Testis (tissue), 3 donors: Measurements from ENCODE around the gene SERPINA1. TPM values are rescaled to one million over a fixed set of nuclear protein-coding genes. Genes with fewer than 3 reads are reported as not detected.
"Not testable (repeated sequence)": the region's sequence is repeated elsewhere in the genome, so short reads cannot be mapped to it uniquely, and the experiment has no call there.

Source experiments
- DNase-seq: peaks from one replicate; pipeline ENCODE4 v3.0.0-alpha.2; 2019
- H3K27ac ChIP-seq, 2 donors: fragments of 200-600 bp; sonication (generic); one replicate each; pipeline ENCODE4 v1.5.1; 2019
- H3K27me3 ChIP-seq: fragments of 200-600 bp; sonication (generic); one replicate; pipeline ENCODE4 v1.5.1; 2019
- H3K36me3 ChIP-seq: fragments of 200-600 bp; sonication (generic); one replicate; pipeline ENCODE4 v1.5.1; 2017; ENCODE audit warnings: low read depth; ENCODE audit errors: missing control alignments
- H3K4me1 ChIP-seq: fragments of 200-600 bp; sonication (generic); one replicate; pipeline ENCODE4 v1.5.1; 2019
- H3K4me3 ChIP-seq, 2 donors: fragments of 200-600 bp; sonication (generic); one replicate each; pipeline ENCODE4 v1.5.1; 2017 to 2019
- H3K9me3 ChIP-seq: fragments of 200-600 bp; sonication (generic); one replicate; pipeline ENCODE4 v1.5.1; 2017
- POLR2A ChIP-seq: fragments of 450-650 bp; IDR thresholded peaks from one replicate; pipeline ENCODE4 v1.6.1; 2017; ENCODE audit warnings: antibody characterized with exemption, mild to moderate bottlenecking, moderate library complexity
- WGBS, 2 donors: methylation state at CpG; one replicate each; pipeline ENCODE4 v1.1.5; 2018; 5-methylcytosine and 5-hydroxymethylcytosine counted together
- intact Hi-C: fragments of 100-400 bp; cut with DNase I; formaldehyde crosslinking; loops from one replicate; pipeline ENCODE4 v1.15.1; 2023; ENCODE audit warnings: low total_unique reads
- polyA plus RNA-seq: library from polyadenylated mRNA; stranded (reverse); fragments of 350-450 nt; fragmentation: Illumina TruSeq; extraction: RNeasy Lipid Tissue Mini Kit (QIAGEN cat#74804); gene quantifications from one replicate; pipeline ENCODE4 v1.2.3, GENCODE V29; 2014; ENCODE audit warnings: low read depth, low replicate concordance; ENCODE audit not compliant: insufficient read depth
- total RNA-seq, 2 donors: library from RNA; depleted of rRNA; stranded (reverse); fragments of >200 nt; gene quantifications; one replicate each; pipeline ENCODE4 v1.2.3, GENCODE V29; 2016
- TF ChIP-seq, protein P1 (sequence below), 3 experiments: fragments of 450-650 bp in 2 of 3; fragments of 200-600 bp in 1 of 3; sonication (generic) in 1 of 3; IDR thresholded peaks; one replicate each; pipeline ENCODE4 v1.5.1; 2016 to 2019; ENCODE audit warnings: antibody characterized with exemption in 3 of 3, mild to moderate bottlenecking in 2 of 3, moderate library complexity in 1 of 3

Gene SERPINA1
- total and polyA plus RNA-seq, 3 donors from 2014 or later = 1.0 to 123 (median 2.2) TPM

DNA sequence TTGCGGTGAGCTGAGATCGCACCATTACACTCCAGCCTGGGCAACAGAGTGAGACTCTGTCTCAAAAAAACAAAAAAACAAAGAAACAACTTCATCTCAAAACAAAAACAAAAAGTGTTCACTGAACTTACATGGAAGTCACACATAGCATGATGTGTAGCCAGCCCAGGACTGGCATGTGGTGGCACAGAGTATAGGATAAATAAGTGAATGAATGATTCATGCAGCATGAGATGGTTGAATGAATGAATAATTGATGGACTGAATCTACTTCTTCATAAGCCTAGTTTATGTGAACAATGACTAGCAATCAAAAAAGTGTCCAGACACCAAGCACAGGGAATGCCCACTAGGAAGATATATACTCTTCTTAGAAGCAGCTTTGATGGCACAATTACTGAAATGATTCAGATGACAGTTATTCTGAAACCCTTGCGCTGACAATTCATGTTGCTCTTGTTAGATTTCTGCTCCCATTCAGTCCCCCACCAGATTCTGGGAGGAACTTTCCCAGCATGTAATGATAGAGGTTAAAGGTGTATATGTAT lies 33.7 kb downstream of the SERPINA1 start:
- no peak for DNase-seq

DNA sequence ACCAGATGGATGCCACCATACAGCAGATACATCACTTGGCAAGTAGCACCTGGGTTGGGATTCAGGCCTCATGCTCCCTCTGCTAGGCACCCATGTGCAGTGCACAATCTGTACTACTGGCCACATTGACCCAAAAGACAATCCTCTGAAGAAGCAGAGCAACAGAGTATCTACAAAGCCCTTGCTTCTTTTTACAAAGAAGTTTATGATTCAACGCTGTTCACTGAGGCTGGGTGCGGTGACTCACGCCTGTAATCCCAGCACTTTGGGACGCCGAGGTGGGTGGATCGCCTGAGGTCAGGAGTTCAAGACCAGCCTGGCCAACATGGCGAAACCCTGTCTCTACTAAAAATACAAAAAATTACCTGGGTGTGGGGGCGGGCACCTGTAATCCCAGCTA lies 34.2 kb downstream of the SERPINA1 start:
- H3K4me3 ChIP-seq, H3K27ac ChIP-seq, intact Hi-C loops, H3K36me3 ChIP-seq, H3K27me3 ChIP-seq, DNase-seq, H3K9me3 ChIP-seq, H3K4me1 ChIP-seq: not testable (repeated sequence)
- WGBS, 2 donors = 91 to 97% methylated on average over 8 of the region's 8 CpGs

More for the DNA sequence above, 33.7 kb downstream of the SERPINA1 start:
- H3K9me3 ChIP-seq = no peaks in the 10 kb centered on the region
- TF ChIP-seq POLR2A = no peak
- TF ChIP-seq, protein P1, sequence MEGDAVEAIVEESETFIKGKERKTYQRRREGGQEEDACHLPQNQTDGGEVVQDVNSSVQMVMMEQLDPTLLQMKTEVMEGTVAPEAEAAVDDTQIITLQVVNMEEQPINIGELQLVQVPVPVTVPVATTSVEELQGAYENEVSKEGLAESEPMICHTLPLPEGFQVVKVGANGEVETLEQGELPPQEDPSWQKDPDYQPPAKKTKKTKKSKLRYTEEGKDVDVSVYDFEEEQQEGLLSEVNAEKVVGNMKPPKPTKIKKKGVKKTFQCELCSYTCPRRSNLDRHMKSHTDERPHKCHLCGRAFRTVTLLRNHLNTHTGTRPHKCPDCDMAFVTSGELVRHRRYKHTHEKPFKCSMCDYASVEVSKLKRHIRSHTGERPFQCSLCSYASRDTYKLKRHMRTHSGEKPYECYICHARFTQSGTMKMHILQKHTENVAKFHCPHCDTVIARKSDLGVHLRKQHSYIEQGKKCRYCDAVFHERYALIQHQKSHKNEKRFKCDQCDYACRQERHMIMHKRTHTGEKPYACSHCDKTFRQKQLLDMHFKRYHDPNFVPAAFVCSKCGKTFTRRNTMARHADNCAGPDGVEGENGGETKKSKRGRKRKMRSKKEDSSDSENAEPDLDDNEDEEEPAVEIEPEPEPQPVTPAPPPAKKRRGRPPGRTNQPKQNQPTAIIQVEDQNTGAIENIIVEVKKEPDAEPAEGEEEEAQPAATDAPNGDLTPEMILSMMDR (IDR thresholded peaks at IDR 0.05) = no peak
- H3K27me3 ChIP-seq = no peaks in the 10 kb centered on the region
- intact Hi-C loops = no loop called here
- H3K4me3 ChIP-seq = no peak overlapping the region
- 90 to 99% methylated on average over 3 of the region's 3 CpGs for WGBS, 2 donors
- H3K4me1 ChIP-seq = no peaks in the 10 kb centered on the region
- H3K36me3 ChIP-seq = no peaks in the 10 kb centered on the region
- no peak overlapping the region for H3K27ac ChIP-seq

DNA sequence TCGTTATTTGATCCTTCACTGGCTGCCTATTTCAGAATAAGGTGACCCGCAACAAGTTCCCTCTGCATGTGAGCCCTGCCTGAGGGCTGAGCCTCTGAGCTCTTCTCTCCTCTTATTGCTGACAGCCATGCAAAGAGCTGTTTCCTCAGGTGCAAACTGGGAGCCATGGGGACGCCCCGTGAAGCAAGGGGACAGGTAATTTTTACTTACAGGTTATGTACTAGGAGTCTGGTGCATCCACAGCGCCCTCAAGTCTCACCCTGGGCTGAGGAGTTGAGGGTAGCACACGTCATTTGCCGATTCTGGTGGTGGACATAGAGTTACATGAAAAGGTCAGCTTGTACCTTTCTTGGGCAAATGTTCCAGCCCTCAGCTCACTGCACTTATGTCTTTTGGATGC lies 39.1 kb downstream of the SERPINA1 start:
- Histone ChIP-seq H3K9me3 (no peaks in the 10 kb centered on the region), H3K36me3 (no peaks in the 10 kb centered on the region), H3K4me3 (no peak overlapping the region), H3K4me1 (no peaks in the 10 kb centered on the region), H3K27ac (no peak overlapping the region), H3K27me3 (no peaks in the 10 kb centered on the region)
- intact Hi-C loops = no loop called here
- WGBS, 2 donors = 82 to 86% methylated on average over 7 of the region's 7 CpGs
- no peak for DNase-seq
- no peak for TF ChIP-seq POLR2A
- TF ChIP-seq, protein P1 (IDR thresholded peaks at IDR 0.05) = no peak

DNA sequence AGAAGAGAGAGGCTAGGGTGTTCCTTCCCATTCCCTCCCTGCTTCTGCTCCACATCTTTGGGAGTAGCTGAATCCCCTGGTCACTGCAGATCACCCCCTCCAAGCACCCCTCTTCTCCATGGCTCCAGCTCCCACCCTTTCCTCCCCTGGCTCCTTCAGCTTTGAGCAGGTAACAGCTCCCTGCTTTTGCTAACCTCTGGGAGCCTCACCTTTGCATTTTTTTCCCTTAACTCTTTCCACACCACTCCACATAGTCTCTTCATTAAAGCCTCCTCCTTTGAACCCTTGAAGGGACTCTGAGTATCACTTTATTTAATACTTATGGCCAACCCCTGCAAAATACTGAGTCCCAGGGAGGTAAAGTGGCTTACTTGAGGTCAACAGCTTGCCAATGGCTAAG lies 39.6 kb downstream of the SERPINA1 start:
- no peaks in the 10 kb centered on the region for H3K4me1 ChIP-seq
- no peaks in the 10 kb centered on the region for H3K36me3 ChIP-seq
- no peak for TF ChIP-seq POLR2A
- TF ChIP-seq, protein P1 (IDR thresholded peaks at IDR 0.05) = no peak
- no peak overlapping the region for H3K27ac ChIP-seq
- intact Hi-C loops = no loop called here
- no peaks in the 10 kb centered on the region for H3K27me3 ChIP-seq
- H3K4me3 ChIP-seq = no peak overlapping the region
- no peaks in the 10 kb centered on the region for H3K9me3 ChIP-seq
- no peak for DNase-seq

DNA sequence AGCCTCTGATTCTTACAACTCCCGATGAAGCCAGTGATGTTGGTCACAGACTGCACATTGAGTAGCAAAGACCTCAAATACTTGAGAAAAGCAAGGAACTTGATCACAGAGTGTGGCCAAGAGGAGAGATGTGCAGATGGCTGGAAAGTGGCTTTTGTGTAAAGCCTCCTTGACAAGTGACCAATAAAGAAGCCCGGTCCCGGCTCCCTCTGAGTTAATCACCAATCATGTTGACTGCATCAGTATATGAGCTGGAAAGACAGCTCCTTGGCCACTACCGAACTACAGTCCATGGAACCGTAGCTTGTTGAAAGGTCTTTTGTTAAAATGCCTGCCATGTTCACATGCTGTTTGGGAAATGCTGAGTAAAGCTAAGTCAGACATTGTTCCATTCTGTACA lies 41.6 kb downstream of the SERPINA1 start:
- Histone ChIP-seq H3K27me3 (no peaks in the 10 kb centered on the region), H3K4me3 (no peak overlapping the region), H3K4me1 (no peaks in the 10 kb centered on the region), H3K36me3 (no peaks in the 10 kb centered on the region), H3K9me3 (no peaks in the 10 kb centered on the region), H3K27ac (no peak overlapping the region)
- TF ChIP-seq, protein P1 (IDR thresholded peaks at IDR 0.05) = no peak
- TF ChIP-seq POLR2A = no peak
- 76 to 85% methylated on average over 5 of the region's 5 CpGs for WGBS, 2 donors
- no peak for DNase-seq
- intact Hi-C loops = no loop called here

DNA sequence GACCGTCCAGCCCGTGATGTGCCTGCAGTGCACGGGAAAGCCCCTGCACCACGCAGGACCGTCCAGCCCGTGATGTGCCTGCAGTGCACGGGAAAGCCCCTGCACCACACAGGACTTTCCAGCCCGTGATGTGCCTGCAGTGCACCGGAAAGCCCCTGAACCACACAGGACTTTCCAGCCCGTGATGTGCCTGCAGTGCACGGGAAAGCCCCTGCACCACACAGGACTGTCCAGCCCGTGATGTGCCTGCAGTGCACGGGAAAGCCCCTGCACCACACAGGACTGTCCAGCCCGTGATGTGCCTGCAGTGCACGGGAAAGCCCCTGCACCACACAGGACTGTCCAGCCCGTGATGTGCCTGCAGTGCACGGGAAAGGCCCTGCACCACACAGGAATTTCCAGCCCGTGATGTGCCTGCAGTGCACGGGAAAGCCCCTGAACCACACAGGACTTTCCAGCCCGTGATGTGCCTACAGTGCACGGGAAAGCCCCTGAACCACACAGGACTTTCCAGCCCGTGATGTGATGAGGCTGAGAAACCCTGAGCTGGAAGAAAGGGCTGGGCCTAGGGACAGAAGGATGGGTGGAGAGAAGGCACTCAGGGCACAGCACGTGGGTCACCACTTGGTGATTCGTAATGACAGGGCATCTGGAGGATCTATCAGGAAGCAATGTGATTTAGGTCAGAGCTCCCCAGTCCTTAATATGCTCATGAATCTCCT lies 42.2 kb downstream of the SERPINA1 start:
- intact Hi-C loops, H3K27me3 ChIP-seq, H3K27ac ChIP-seq, H3K4me3 ChIP-seq, H3K36me3 ChIP-seq, DNase-seq, H3K4me1 ChIP-seq, H3K9me3 ChIP-seq: not testable (repeated sequence)
- 63 to 72% methylated on average over 8 to 23 of the region's 24 CpGs for WGBS, 2 donors
